Testis (tissue), 3 donors: Measurements from ENCODE around the gene AFAP1L2. TPM values are rescaled to one million over a fixed set of nuclear protein-coding genes. Genes with fewer than 3 reads are reported as not detected.

Experiments
- DNase-seq: peaks from one replicate; pipeline ENCODE4 v3.0.0-alpha.2; 2019
- H3K27ac ChIP-seq, 2 donors: fragments of 200-600 bp; sonication (generic); one replicate each; pipeline ENCODE4 v1.5.1; 2019
- H3K27me3 ChIP-seq: fragments of 200-600 bp; sonication (generic); one replicate; pipeline ENCODE4 v1.5.1; 2019
- H3K36me3 ChIP-seq: fragments of 200-600 bp; sonication (generic); one replicate; pipeline ENCODE4 v1.5.1; 2017; ENCODE audit warnings: low read depth; ENCODE audit errors: missing control alignments
- H3K4me1 ChIP-seq: fragments of 200-600 bp; sonication (generic); one replicate; pipeline ENCODE4 v1.5.1; 2019
- H3K4me3 ChIP-seq, 2 donors: fragments of 200-600 bp; sonication (generic); one replicate each; pipeline ENCODE4 v1.5.1; 2017 to 2019
- H3K9me3 ChIP-seq: fragments of 200-600 bp; sonication (generic); one replicate; pipeline ENCODE4 v1.5.1; 2017
- POLR2A ChIP-seq: fragments of 450-650 bp; IDR thresholded peaks from one replicate; pipeline ENCODE4 v1.6.1; 2017; ENCODE audit warnings: antibody characterized with exemption, mild to moderate bottlenecking, moderate library complexity
- WGBS, 2 donors: methylation state at CpG; one replicate each; pipeline ENCODE4 v1.1.5; 2018; 5-methylcytosine and 5-hydroxymethylcytosine counted together
- intact Hi-C: fragments of 100-400 bp; cut with DNase I; formaldehyde crosslinking; loops from one replicate; pipeline ENCODE4 v1.15.1; 2023; ENCODE audit warnings: low total_unique reads
- polyA plus RNA-seq: library from polyadenylated mRNA; stranded (reverse); fragments of 350-450 nt; fragmentation: Illumina TruSeq; extraction: RNeasy Lipid Tissue Mini Kit (QIAGEN cat#74804); gene quantifications from one replicate; pipeline ENCODE4 v1.2.3, GENCODE V29; 2014; ENCODE audit warnings: low read depth, low replicate concordance; ENCODE audit not compliant: insufficient read depth
- total RNA-seq, 2 donors: library from RNA; depleted of rRNA; stranded (reverse); fragments of >200 nt; gene quantifications; one replicate each; pipeline ENCODE4 v1.2.3, GENCODE V29; 2016
- TF ChIP-seq, protein P1 (sequence below), 3 experiments: fragments of 450-650 bp in 2 of 3; fragments of 200-600 bp in 1 of 3; sonication (generic) in 1 of 3; IDR thresholded peaks; one replicate each; pipeline ENCODE4 v1.5.1; 2016 to 2019; ENCODE audit warnings: antibody characterized with exemption in 3 of 3, mild to moderate bottlenecking in 2 of 3, moderate library complexity in 1 of 3

The AFAP1L2 gene
- total and polyA plus RNA-seq, 3 donors from 2014 or later = 4.0 to 7.4 (median 6.9) TPM

DNA sequence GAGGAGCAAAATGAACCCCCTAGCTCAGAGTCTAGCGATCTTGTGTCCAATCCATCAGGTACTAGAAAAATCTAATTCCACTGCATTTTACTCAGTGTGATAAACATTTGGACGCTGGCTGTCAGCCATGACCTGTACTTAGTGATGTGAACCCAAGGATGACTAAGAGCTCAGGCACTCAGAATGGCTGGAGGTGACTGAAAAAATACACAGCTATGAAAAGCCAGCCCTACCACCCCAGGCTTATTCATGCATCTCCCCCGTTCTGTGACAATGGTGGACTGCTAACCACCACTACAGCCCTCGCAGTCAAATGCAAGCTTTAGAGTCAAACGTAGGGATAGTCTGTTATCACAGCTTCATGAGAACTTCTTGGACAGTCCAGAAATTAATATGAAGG, 14.9 kb downstream of the AFAP1L2 start:
- no peak for DNase-seq
- no peak for TF ChIP-seq POLR2A
- TF ChIP-seq, protein P1, sequence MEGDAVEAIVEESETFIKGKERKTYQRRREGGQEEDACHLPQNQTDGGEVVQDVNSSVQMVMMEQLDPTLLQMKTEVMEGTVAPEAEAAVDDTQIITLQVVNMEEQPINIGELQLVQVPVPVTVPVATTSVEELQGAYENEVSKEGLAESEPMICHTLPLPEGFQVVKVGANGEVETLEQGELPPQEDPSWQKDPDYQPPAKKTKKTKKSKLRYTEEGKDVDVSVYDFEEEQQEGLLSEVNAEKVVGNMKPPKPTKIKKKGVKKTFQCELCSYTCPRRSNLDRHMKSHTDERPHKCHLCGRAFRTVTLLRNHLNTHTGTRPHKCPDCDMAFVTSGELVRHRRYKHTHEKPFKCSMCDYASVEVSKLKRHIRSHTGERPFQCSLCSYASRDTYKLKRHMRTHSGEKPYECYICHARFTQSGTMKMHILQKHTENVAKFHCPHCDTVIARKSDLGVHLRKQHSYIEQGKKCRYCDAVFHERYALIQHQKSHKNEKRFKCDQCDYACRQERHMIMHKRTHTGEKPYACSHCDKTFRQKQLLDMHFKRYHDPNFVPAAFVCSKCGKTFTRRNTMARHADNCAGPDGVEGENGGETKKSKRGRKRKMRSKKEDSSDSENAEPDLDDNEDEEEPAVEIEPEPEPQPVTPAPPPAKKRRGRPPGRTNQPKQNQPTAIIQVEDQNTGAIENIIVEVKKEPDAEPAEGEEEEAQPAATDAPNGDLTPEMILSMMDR (IDR thresholded peaks at IDR 0.05) = no peak
- no peaks in the 10 kb centered on the region for H3K27me3 ChIP-seq
- no peaks in the 10 kb centered on the region for H3K36me3 ChIP-seq
- intact Hi-C loops = no loop called here
- no peak overlapping the region for H3K27ac ChIP-seq
- H3K4me3 ChIP-seq = no peak overlapping the region
- no peaks in the 10 kb centered on the region for H3K4me1 ChIP-seq
- WGBS, 2 donors = 69 to 72% methylated on average over 5 of the region's 5 CpGs
- no peaks in the 10 kb centered on the region for H3K9me3 ChIP-seq

DNA sequence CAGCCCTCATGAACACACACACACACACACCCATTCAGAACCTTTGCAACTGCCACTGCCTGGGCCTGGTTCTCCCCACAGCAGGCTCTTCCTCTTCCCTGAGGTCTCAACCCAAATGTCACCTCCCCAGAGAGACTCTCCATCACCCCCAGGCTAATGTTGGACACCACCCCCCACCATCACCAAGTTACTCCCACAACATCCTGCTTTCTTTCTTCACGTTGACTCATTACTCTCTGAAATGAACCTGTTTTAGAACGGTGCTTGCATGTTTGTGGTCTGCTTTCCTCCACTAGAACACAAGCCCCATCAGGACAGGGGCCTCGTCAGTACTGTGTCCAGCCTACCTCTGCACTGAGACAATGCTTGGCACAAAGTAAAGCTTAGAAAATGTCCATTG, 16.0 kb downstream of the AFAP1L2 start:
- Histone ChIP-seq H3K27ac (no peak overlapping the region), H3K9me3 (no peaks in the 10 kb centered on the region), H3K4me1 (no peaks in the 10 kb centered on the region), H3K4me3 (no peak overlapping the region), H3K36me3 (no peaks in the 10 kb centered on the region), H3K27me3 (no peaks in the 10 kb centered on the region)
- 74% methylated on average over 3 of the region's 3 CpGs for WGBS, 2 donors
- DNase-seq = no peak
- no peak for TF ChIP-seq POLR2A
- TF ChIP-seq, protein P1 (IDR thresholded peaks at IDR 0.05) = no peak
- intact Hi-C loops = no loop called here

DNA sequence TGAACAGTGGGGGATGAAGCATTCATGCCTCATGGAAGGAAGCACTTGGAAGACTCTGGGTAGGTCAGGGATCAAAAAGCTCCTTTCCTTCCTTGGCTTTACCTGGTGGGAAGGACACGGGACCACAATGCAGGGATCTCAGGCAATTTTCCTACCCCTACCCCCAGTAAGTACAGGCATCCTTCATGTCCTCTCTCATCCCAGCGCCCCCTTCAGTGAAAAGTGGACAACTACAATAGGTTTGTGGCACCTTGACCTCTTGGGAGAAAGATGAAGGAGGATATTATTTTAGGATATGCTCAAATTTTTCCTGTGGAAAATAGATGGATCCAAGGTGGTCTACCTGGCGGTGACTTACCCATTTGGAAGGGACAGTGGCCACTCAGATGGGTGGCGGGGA, 16.5 kb downstream of the AFAP1L2 start:
- no peaks in the 10 kb centered on the region for H3K27me3 ChIP-seq
- TF ChIP-seq, protein P1 (IDR thresholded peaks at IDR 0.05) = no peak
- no peak for TF ChIP-seq POLR2A
- H3K4me1 ChIP-seq = no peaks in the 10 kb centered on the region
- 83 to 87% methylated on average over 4 of the region's 4 CpGs for WGBS, 2 donors
- H3K9me3 ChIP-seq = no peaks in the 10 kb centered on the region
- no peak overlapping the region for H3K27ac ChIP-seq
- DNase-seq = no peak
- intact Hi-C loops = no loop called here
- H3K36me3 ChIP-seq = no peaks in the 10 kb centered on the region
- no peak overlapping the region for H3K4me3 ChIP-seq

DNA sequence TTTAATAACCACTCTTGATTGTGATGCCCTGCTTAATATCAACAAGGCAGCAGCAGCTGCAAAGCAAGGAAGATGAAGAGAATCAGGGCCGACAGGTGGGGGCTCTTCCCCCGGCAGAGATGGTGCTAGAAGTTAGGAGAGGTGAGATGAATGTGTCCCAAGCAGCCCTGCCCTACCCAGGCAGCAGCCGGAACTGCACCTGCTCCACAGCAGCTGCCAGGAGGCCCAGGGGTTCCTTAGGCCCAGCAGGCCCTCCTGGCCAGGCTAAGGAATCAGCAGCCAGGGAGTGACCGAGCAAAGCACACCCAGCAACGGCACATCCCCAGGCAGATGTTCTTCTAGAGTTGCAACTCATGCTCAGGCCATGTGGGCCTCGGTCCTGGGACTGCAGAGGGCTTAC, 17.9 kb downstream of the AFAP1L2 start:
- Histone ChIP-seq H3K9me3 (no peaks in the 10 kb centered on the region), H3K4me3 (no peak overlapping the region), H3K27ac (no peak overlapping the region), H3K36me3 (no peaks in the 10 kb centered on the region), H3K4me1 (no peaks in the 10 kb centered on the region), H3K27me3 (no peaks in the 10 kb centered on the region)
- WGBS, 2 donors = 90 to 92% methylated on average over 3 to 6 of the region's 6 CpGs
- no peak for DNase-seq
- intact Hi-C loops = no loop called here
- no peak for TF ChIP-seq POLR2A
- TF ChIP-seq, protein P1 (IDR thresholded peaks at IDR 0.05) = no peak

- 63 to 67% methylated on average over 3 of the region's 3 CpGs for WGBS, 2 donors
- Histone ChIP-seq H3K9me3 (no peaks in the 10 kb centered on the region), H3K4me3 (no peak overlapping the region), H3K36me3 (no peaks in the 10 kb centered on the region), H3K27me3 (no peaks in the 10 kb centered on the region), H3K27ac (no peak overlapping the region), H3K4me1 (no peaks in the 10 kb centered on the region)
- intact Hi-C loops = no loop called here
- no peak for TF ChIP-seq POLR2A
- TF ChIP-seq, protein P1 (IDR thresholded peaks at IDR 0.05) = no peak
- no peak for DNase-seq
Measured at GRCh38 chr10:114385557-114385956, 18.7 kb downstream of the AFAP1L2 start.
